GM23338 (cell line): ENCODE results near the gene HSPBP1. TPM values are rescaled to one million over a fixed set of nuclear protein-coding genes. Genes with fewer than 3 reads are reported as not detected.
"Not testable (repeated sequence)": the region's sequence is repeated elsewhere in the genome, so short reads cannot be mapped to it uniquely, and the experiment has no call there.

Experiments
- ATAC-seq: fragments of 200-7000 bp; cut with Tn5 transposase; 3 replicates; pipeline ENCODE4 v1.9.1; 2020
- DNase-seq: peaks from one replicate; pipeline ENCODE4 v3.0.0-alpha.2; 2015; ENCODE audit warnings: low spot score
- H2AFZ ChIP-seq: fragments of 200-600 bp; sonication (generic); 2 replicates; pipeline ENCODE4 v1.8.0; 2016; ENCODE audit warnings: antibody characterized with exemption, mild to moderate bottlenecking, moderate library complexity
- H3F3A ChIP-seq: fragments of 200-600 bp; sonication (generic); replicated peaks from 2 replicates; pipeline ENCODE4 v1.8.0; 2017; ENCODE audit warnings: antibody characterized with exemption, mixed run types, low read depth
- H3K27ac ChIP-seq: fragments of 200-600 bp; sonication (generic); 2 replicates; pipeline ENCODE4 v1.6.1; 2016; ENCODE audit warnings: low read depth
- H3K27me3 ChIP-seq: fragments of 200-600 bp; sonication (generic); 2 replicates; pipeline ENCODE4 v1.8.0; 2016; ENCODE audit warnings: mild to moderate bottlenecking, mixed run types, moderate library complexity; ENCODE audit not compliant: insufficient read depth
- H3K36me3 ChIP-seq: fragments of 200-600 bp; sonication (generic); 2 replicates; pipeline ENCODE4 v1.8.0; 2016; ENCODE audit warnings: mild to moderate bottlenecking; ENCODE audit not compliant: insufficient read depth
- H3K4me1 ChIP-seq: fragments of 200-600 bp; sonication (generic); 2 replicates; pipeline ENCODE4 v1.8.0; 2016; ENCODE audit warnings: mild to moderate bottlenecking, moderate library complexity; ENCODE audit not compliant: insufficient read depth
- H3K4me2 ChIP-seq: fragments of 200-600 bp; sonication (generic); 2 replicates; pipeline ENCODE4 v1.7.1; 2017; ENCODE audit warnings: mixed run types
- H3K4me3 ChIP-seq: fragments of 200-600 bp; sonication (generic); 2 replicates; pipeline ENCODE4 v1.6.1; 2016; ENCODE audit warnings: mixed run types
- H3K79me2 ChIP-seq: fragments of 200-600 bp; sonication (generic); replicated peaks from 2 replicates; pipeline ENCODE4 v1.8.0; 2017; ENCODE audit warnings: mild to moderate bottlenecking; ENCODE audit not compliant: insufficient read depth
- H3K9me2 ChIP-seq: fragments of 200-600 bp; sonication (generic); 2 replicates; pipeline ENCODE4 v1.8.0; 2017; ENCODE audit not compliant: insufficient read depth
- H4K20me1 ChIP-seq: fragments of 200-600 bp; sonication (generic); replicated peaks from 2 replicates; pipeline ENCODE4 v1.8.0; 2017; ENCODE audit warnings: mild to moderate bottlenecking; ENCODE audit not compliant: insufficient read depth
- H3K27ac Mint-ChIP-seq: 2 replicates; pipeline ENCODE4 v1.8.0; 2020; ENCODE audit warnings: inconsistent platforms, mild to moderate bottlenecking, moderate library complexity, mixed read lengths
- H3K27me3 Mint-ChIP-seq: 3 replicates; pipeline ENCODE4 v1.8.0; 2022; ENCODE audit warnings: low read depth, mild to moderate bottlenecking, moderate library complexity, mixed read lengths, inconsistent platforms; ENCODE audit not compliant: insufficient read depth, poor library complexity
- H3K36me3 Mint-ChIP-seq: 3 replicates; pipeline ENCODE4 v1.8.0; 2021; ENCODE audit warnings: low read depth, mild to moderate bottlenecking, inconsistent platforms, moderate library complexity, mixed read lengths
- H3K4me1 Mint-ChIP-seq: 3 replicates; pipeline ENCODE4 v1.8.0; 2020; ENCODE audit warnings: mild to moderate bottlenecking, inconsistent platforms, mixed read lengths
- H3K4me3 Mint-ChIP-seq: 3 replicates; pipeline ENCODE4 v1.8.0; 2021; ENCODE audit warnings: moderate library complexity, mild to moderate bottlenecking, inconsistent platforms, mixed read lengths
- H3K9me3 Mint-ChIP-seq: 3 replicates; pipeline ENCODE4 v1.8.0; 2020; ENCODE audit warnings: moderate library complexity, mild to moderate bottlenecking, inconsistent platforms, mixed read lengths
- CREB1 ChIP-seq: fragments of 250-450 bp; sonication (Bioruptor Pico); IDR thresholded peaks from 2 replicates; pipeline ENCODE4 v1.5.0; 2020; ENCODE audit warnings: low read depth, mild to moderate bottlenecking, moderate library complexity
- ETS1 ChIP-seq: IDR thresholded peaks from 2 replicates; pipeline ENCODE4 v1.6.1; 2016; ENCODE audit warnings: antibody characterized with exemption
- JUNB ChIP-seq: IDR thresholded peaks from one replicate; pipeline ENCODE4 v1.6.1; 2016; ENCODE audit warnings: antibody characterized with exemption; ENCODE audit not compliant: unreplicated experiment
- POLR2AphosphoS5 ChIP-seq: IDR thresholded peaks from 2 replicates; pipeline ENCODE4 v1.6.1; 2016; ENCODE audit warnings: antibody characterized with exemption, low read depth
- STAT1 ChIP-seq: IDR thresholded peaks from one replicate; pipeline ENCODE4 v1.6.1; 2016; ENCODE audit warnings: antibody characterized with exemption; ENCODE audit not compliant: unreplicated experiment
- long read RNA-seq: library from polyadenylated mRNA; unstranded; transcript quantifications from one replicate; pipeline ENCODE4 v2.0.0, GENCODE V29; 2020; ENCODE audit not compliant: unreplicated experiment
- polyA plus RNA-seq: library from polyadenylated mRNA; unstranded; fragments of >200 nt; fragmentation: Nextera tagmentation; extraction: Ambion mirVana; gene quantifications from 2 replicates; pipeline ENCODE4 v1.2.1, GENCODE V29; 2016
- total RNA-seq: library from RNA; depleted of rRNA; stranded (reverse); fragments of >200 nt; shearing (Covaris generic); gene quantifications from 2 replicates; pipeline ENCODE4 v1.2.3, GENCODE V29; 2014; rRNA removed

HSPBP1 gene, protein sequence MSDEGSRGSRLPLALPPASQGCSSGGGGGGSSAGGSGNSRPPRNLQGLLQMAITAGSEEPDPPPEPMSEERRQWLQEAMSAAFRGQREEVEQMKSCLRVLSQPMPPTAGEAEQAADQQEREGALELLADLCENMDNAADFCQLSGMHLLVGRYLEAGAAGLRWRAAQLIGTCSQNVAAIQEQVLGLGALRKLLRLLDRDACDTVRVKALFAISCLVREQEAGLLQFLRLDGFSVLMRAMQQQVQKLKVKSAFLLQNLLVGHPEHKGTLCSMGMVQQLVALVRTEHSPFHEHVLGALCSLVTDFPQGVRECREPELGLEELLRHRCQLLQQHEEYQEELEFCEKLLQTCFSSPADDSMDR
- total RNA-seq (91.0 and 91.1 TPM in 2 replicates), polyA plus RNA-seq (81.9 and 83.6 TPM in 2 replicates)
- long read RNA-seq, transcript HSPBP1-202 (8 exons, 1,572 nt) = major isoform, 43 of 77 reads
- long read RNA-seq, transcript HSPBP1-206 (7 exons, 1,449 nt) = minor isoform, 6 of 77 reads
- long read RNA-seq, partial matches to known transcripts = 4 of 77 reads
- long read RNA-seq, other reads (novel, unspliced or antisense) = 24 of 77 reads

GRCh38 chr19:55279770-55280643 lies at the start of gene HSPBP1:
Gene HSPBP1 (minus strand): TSS chr19:55280110. CDS start chr19:55279608, 502 bp downstream.
- DNase-seq = peak; percentile 97
- Histone ChIP-seq H3F3A (peaks cover 25% of the 10 kb centered on the region), H3K4me3 (peak within 1 kb of the TSS; percentile 96), H4K20me1 (peaks cover 5% of the 10 kb centered on the region), H3K4me2 (peak within 1 kb of the TSS; percentile 95), H3K27me3 (no peaks in the 10 kb centered on the region), H3K27ac (peak within 1 kb of the TSS; percentile 98), H3K9me2 (no peaks in the 10 kb centered on the region), H2AFZ (peak within 1 kb of the TSS; percentile 95), H3K4me1 (peaks cover 18% of the 10 kb centered on the region), H3K79me2 (peaks cover 14% of the 10 kb centered on the region; the same call in 1 of the 2 replicates), H3K36me3 (no peaks in the 10 kb centered on the region)
- Mint-ChIP-seq H3K4me1 (peaks cover 19% of the 10 kb centered on the region), H3K9me3 (no peaks in the 10 kb centered on the region), H3K4me3 (peak within 1 kb of the TSS; percentile 95), H3K27ac (peak within 1 kb of the TSS; percentile 98), H3K36me3 (peaks cover 8% of the 10 kb centered on the region; the same call in 2 of the 3 replicates), H3K27me3 (peaks cover 26% of the 10 kb centered on the region)
- no peak for TF ChIP-seq JUNB
- peak; percentile 39; the same call in 1 of the 2 replicates for TF ChIP-seq POLR2AphosphoS5
- TF ChIP-seq CREB1 (CRISPR knock-in tag) = peak; percentile 86
- peak; percentile 88 for TF ChIP-seq ETS1
- ATAC-seq = peak; percentile 83

DNA sequence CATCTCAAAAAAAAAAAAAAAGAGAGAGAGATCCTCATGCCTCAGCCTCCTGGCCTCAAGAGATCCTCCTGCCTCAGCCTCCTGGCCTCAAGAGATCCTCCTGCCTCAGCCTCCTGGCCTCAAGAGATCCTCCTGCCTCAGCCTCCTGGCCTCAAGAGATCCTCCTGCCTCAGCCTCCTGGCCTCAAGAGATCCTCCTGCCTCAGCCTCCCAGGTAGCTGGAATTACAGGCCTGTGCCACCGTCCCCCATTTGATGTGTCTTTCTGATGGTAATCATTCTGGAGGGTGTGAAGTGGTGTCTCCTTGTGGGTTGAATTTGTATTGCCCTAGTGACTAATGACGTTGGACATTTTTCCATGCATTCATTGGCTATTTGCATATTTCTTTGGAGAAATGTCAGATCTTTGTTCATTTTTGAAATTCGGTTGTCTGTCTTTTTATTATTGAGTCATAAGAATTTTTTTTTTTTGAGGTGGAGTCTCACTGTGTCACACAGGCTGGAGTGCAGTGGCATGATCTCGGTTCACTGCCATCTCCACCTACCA lies 48.9 kb upstream of the HSPBP1 start:
- H3F3A ChIP-seq, H3K27ac ChIP-seq, H3K9me2 ChIP-seq, H3K79me2 ChIP-seq, H3K4me1 Mint-ChIP-seq, H3K4me3 ChIP-seq, H3K4me3 Mint-ChIP-seq, H3K36me3 ChIP-seq, ATAC-seq, H3K36me3 Mint-ChIP-seq, DNase-seq, H3K9me3 Mint-ChIP-seq, H4K20me1 ChIP-seq, H3K4me1 ChIP-seq, H3K27me3 ChIP-seq, H2AFZ ChIP-seq, H3K27ac Mint-ChIP-seq, H3K4me2 ChIP-seq: not testable (repeated sequence)
- peaks cover 17% of the 10 kb centered on the region for H3K27me3 Mint-ChIP-seq

- Histone ChIP-seq H2AFZ (0 out of 2 replicates have a peak within 1 kb of the TSS, but pooled peaks have one; percentile 32), H3K9me2 (no peaks in the 10 kb centered on the region), H3K4me1 (peaks cover 2% of the 10 kb centered on the region; the same call in 1 of the 2 replicates), H3K27me3 (no peaks in the 10 kb centered on the region), H3F3A (0 out of 2 replicates have a peak, but pooled peaks cover 4% of the 10 kb centered on the region), H3K79me2 (no peaks in the 10 kb centered on the region), H3K4me2 (no peak within 1 kb of the TSS), H3K27ac (no peak within 1 kb of the TSS), H4K20me1 (no peaks in the 10 kb centered on the region), H3K36me3 (no peaks in the 10 kb centered on the region), H3K4me3 (no peak within 1 kb of the TSS)
- Mint-ChIP-seq H3K27me3 (peaks cover 13% of the 10 kb centered on the region), H3K4me3 (no peak within 1 kb of the TSS), H3K27ac (no peak within 1 kb of the TSS; the same call in 1 of the 2 replicates), H3K36me3 (no peaks in the 10 kb centered on the region), H3K9me3 (no peaks in the 10 kb centered on the region; the same call in 2 of the 3 replicates), H3K4me1 (peaks cover 11% of the 10 kb centered on the region)
- DNase-seq (no peak), ATAC-seq (no peak)
- TF ChIP-seq STAT1 = no peak
These were observed 45.3 kb upstream of the HSPBP1 start, which contains the start of gene TMEM150B for GRCh38 chr19:55325172-55325571. Gene TMEM150B (minus strand): TSS chr19:55325341. CDS start chr19:55321036, 4,305 bp downstream.
